Putamen (tissue), 1 donor: ENCODE measurements around the gene ATXN7.
A peak's percentile ranks its signal among the peaks of the same experiment; 100 is the strongest.

Source experiments
- DNase-seq: peaks from one replicate; pipeline ENCODE4 v3.0.0-alpha.2; 2016; ENCODE audit warnings: low spot score

ATXN7 gene

DNA sequence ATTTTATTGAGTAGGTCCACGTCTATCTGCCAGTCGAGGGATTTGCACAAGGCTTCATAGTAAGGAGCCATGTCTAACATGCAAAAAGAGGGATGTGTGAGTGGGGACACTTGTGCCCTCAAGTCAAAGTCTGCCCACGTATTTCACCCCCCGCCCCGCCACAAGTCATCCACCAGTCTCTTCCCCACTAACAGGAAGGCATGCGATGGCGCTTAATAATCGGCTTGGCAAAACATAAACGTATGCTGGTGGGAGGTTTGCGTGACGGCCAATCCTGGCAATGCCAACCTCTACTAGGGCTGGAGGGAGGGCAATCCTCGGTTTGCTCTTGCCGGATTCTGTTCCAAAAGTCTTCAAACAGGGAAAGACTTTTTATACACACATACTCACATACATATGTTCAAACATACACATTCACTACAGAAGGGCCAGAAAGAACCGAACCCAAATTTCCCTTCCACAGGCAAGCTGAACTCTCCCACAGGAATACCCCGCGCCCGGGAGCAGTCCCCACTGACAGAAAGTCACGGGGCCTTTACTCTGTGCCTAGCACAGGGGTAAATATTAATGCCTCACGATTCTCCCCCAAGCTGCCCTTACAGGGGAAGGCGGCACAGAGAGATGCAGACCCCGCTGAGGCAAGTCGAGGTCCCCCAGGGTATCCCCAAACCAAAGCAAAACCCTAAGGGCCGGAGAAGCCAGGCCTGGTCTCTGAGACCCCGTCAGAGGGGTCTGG, 159.0 kb downstream of the ATXN7 start:
- DNase-seq, result no peak

GRCh38 chr3:64023187-64023860, 159.7 kb downstream of the ATXN7 start, which contains the start of gene PSMD6:
PSMD6 (minus strand) TSS chr3:64023494; CDS start chr3:64023419, 75 bp downstream.
- peak; percentile 86 for DNase-seq

DNA sequence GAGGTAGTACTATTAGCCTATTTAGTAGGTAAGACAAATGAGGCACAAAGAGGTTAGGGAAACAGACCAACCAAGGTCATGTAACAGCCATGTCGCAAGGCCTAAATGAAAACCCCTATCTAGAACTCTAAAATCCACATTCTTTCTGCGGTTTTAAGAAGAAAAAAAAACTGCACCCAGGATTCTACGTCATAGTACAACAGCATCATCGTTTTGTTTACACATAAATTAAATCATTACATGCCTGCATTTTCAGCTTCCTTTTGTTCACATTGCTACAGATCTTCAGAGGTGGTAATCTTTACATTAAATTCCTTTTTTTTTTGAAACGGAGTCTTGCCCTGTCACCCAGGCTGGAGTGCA, 160.2 kb downstream of the ATXN7 start:
- DNase-seq, result no peak

DNA sequence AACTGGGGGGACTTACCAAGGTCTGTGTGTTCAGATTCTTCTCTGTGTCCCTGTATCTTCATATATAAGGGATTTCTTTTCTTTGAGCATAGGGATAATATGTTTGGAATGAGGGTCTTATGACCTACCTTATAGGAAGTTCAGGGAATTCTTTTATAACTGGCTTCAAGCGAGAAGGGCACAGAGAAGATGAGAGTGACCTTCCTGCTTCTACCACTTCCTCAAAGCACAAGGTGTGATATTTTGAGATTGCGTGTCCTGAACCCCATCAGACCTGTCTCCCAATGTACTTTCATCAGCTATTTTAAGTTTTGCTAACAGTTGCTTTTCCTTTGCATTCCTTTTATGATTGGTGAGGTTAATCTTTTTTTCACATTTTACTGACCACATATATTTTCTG, 162.7 kb downstream of the ATXN7 start:
- no peak for DNase-seq

GRCh38 chr3:64027658-64028057, 164.0 kb downstream of the ATXN7 start:
- DNase-seq, result no peak

- DNase-seq, result no peak
These were observed 165.1 kb downstream of the ATXN7 start for GRCh38 chr3:64028754-64029153.

GRCh38 chr3:64029287-64029686, 165.6 kb downstream of the ATXN7 start:
- no peak for DNase-seq

GRCh38 chr3:64030741-64031140, 167.1 kb downstream of the ATXN7 start:
- DNase-seq, result peak; percentile 65

- no peak for DNase-seq
These were observed 168.2 kb downstream of the ATXN7 start for GRCh38 chr3:64031540-64032508.

- DNase-seq, result no peak
These were observed 169.4 kb downstream of the ATXN7 start for GRCh38 chr3:64033069-64033468.

DNA sequence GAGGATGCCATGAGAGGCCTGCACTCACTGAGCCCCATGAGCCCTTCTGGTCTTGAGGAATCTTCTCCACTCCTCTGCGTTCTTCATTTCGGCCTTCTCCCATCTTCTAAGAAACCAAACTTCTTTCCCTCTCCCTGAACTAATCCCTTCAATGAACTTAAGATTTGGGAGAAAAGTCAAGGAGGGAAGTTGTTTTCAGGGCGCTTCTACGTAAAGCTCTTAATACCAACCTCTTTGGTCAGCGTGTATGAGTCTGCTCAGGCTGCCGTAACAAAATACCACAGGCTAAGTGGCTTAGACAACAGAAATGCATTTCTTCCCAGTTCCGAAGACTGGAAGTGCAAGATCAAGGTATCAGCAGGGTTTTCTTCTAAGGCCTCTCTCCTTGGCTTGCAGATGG, 173.4 kb downstream of the ATXN7 start:
- DNase-seq, result no peak

DNA sequence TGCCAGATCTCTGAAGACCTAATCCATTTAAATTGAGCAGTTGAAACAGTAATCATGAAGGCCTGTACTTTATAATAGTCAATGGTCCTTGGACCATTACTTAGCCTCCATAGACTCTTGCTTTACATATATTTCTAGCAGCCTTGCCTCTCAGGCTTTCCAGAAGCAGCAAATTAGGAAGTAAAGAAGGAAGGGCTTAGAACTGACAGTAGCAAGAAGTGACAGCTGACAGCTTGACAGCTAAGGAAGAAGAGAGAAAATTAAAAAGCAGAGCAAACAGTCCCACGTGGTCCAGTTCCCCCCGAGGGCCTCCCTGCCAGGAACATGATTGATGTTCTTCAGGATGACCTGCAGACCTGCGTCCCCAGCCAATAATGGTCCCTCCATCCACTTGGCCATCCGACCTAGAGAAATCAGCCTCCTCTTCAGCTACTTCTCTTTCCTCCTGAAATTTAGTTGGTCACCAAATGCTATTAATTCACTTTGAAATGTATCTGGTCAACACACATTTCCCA, 174.6 kb downstream of the ATXN7 start:
- no peak for DNase-seq

GRCh38 chr3:64039332-64039731, 175.7 kb downstream of the ATXN7 start:
- DNase-seq, result no peak

- DNase-seq, result no peak
These were observed 176.5 kb downstream of the ATXN7 start for GRCh38 chr3:64039981-64040733.

DNA sequence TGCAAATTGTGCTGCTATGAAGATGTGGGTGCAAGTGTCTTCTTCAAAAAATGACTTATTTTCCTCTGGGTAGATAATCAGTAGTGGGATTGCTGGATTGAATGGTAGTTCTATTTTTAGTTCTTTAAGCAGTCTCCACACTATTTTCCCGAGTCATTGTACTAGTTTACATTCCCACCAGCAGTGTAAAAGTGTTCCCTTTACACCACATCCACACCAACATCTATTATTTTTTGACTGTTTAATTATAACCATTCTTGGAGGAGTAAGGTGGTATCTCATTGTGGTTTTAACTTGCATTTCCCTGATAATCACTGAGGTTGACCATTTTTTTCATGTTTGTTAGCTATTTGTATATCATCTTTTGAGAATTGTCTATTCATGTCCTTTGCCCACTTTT, 179.3 kb downstream of the ATXN7 start:
- DNase-seq, result no peak

DNA sequence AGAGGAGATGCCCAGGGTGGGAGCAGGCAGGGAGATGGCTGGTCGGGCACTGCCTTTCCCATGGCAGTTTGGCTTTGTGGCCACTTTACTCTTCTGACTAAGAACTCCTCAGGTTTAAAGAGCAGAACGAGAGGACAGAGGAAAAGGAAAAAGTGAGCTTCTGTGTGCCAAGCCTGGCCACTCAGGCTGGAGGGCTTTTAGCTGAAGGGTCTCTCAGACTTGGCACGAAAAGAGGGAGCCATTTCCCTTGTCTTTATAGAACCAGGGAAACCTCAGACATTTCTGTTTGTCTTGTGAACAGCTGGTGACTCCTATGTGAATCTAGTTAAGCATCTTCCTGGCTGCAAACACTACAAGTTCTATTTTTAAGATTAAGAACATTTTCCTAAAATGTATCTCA, 182.9 kb downstream of the ATXN7 start:
- no peak for DNase-seq

DNA sequence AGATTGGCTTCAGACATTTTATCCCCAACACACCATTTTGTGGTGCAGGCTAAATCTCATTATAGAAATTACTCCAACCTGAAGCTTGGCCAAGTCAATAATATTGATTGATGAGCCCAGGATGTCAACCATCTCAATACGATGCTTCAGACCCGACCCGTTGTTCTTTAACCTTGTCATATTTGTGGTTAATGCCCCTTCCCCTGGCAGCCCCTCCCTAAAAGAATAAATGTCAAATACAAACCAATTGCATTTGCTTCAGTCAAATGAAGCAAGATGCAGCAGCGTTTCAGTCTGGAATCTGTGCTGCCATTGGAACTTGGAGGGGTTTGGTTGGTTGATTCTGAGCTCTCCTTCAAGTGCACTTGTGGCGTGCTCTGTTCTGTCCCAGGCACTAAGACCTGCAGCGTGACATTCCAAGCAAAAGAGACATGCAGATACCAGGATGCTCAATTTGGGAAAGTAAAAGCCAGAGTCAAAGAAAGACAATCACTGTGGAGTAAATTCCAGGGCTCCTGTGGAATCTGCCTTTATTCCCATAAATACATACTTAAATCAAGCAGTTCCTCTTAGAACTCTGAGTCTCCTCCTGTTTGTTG, 183.4 kb downstream of the ATXN7 start:
- DNase-seq, result no peak

DNA sequence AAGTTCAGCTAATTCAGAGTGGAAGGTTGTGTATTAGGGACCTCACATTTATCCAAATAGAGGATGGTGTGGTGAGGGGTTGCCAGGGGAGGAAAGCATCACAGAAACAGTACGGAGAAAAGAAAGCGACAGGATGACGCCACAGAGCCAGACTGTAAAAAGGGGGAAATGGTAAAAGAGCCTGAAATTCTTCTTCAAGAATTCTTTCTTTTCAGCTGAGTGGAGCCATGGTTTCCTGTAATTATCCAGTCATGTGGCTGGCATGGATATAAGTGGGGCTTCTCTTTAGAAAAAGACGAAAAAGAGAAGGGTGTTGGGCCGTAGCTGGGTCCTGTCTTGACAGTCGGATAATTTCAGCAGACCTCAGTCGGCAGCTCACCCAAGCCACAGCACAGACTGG, 184.1 kb downstream of the ATXN7 start:
- DNase-seq, result no peak

GRCh38 chr3:64048631-64049061, 185.0 kb downstream of the ATXN7 start:
- no peak for DNase-seq

GRCh38 chr3:64049136-64049535, 185.5 kb downstream of the ATXN7 start:
- DNase-seq, result no peak

- no peak for DNase-seq
These were observed 186.2 kb downstream of the ATXN7 start for GRCh38 chr3:64049832-64050231.
